Thoracic aorta (tissue), 2 donors: ENCODE measurements around the gene IER5L. TPM values are rescaled to one million over a fixed set of nuclear protein-coding genes. Genes with fewer than 3 reads are reported as not detected.
A peak's percentile ranks its signal among the peaks of the same experiment; 100 is the strongest.
"Not testable (repeated sequence)": the region's sequence is repeated elsewhere in the genome, so short reads cannot be mapped to it uniquely, and the experiment has no call there.

Experiments
- ATAC-seq: fragments of 150-250 bp; one replicate; pipeline ENCODE4 v1.8.0; 2017; ENCODE audit warnings: low read depth; ENCODE audit not compliant: insufficient number of reproducible peaks, low FRiP score
- DNase-seq: peaks from one replicate; pipeline ENCODE4 v3.0.0-alpha.2; 2020; ENCODE audit warnings: low spot score
- H3K27ac ChIP-seq, 2 donors: fragments of 200-600 bp; sonication (generic); 1 replicate in 1 of 2; 2 replicates in 1 of 2; pipeline ENCODE4 v1.5.1; 2016; ENCODE audit warnings: mild to moderate bottlenecking in 2 of 2, moderate library complexity in 2 of 2
- H3K27me3 ChIP-seq: fragments of 200-600 bp; sonication (generic); replicated peaks from 2 replicates; pipeline ENCODE4 v1.6.0; 2016; ENCODE audit warnings: mild to moderate bottlenecking; ENCODE audit not compliant: insufficient read depth
- H3K36me3 ChIP-seq: fragments of 200-600 bp; sonication (generic); one replicate; pipeline ENCODE4 v1.5.1; 2016
- H3K4me1 ChIP-seq, 2 donors: fragments of 200-600 bp; sonication (generic); 1 replicate in 1 of 2; 2 replicates in 1 of 2; pipeline versions ENCODE4 v1.5.1 to v1.6.0; 2016; ENCODE audit warnings: low read depth in 2 of 2, mild to moderate bottlenecking in 1 of 2; ENCODE audit not compliant: control insufficient read depth in 1 of 2
- H3K4me3 ChIP-seq: fragments of 200-600 bp; sonication (generic); 2 replicates; pipeline ENCODE4 v1.5.1; 2016; ENCODE audit warnings: mild to moderate bottlenecking
- H3K9me3 ChIP-seq: fragments of 200-600 bp; sonication (generic); 2 replicates; pipeline ENCODE4 v1.5.1; 2016
- CTCF ChIP-seq: fragments of 200-600 bp; sonication (generic); IDR thresholded peaks from one replicate; pipeline ENCODE4 v1.5.1; 2019; ENCODE audit warnings: antibody characterized with exemption
- total RNA-seq, 2 donors: library from RNA; depleted of rRNA; stranded (reverse); fragments of >200 nt; gene quantifications; one replicate each; pipeline versions ENCODE4 v1.1.0 to v1.2.3, GENCODE V29; 2016

The IER5L gene
- total RNA-seq, 2 donors from 2014 or later = 65.4 to 81.2 TPM

DNA sequence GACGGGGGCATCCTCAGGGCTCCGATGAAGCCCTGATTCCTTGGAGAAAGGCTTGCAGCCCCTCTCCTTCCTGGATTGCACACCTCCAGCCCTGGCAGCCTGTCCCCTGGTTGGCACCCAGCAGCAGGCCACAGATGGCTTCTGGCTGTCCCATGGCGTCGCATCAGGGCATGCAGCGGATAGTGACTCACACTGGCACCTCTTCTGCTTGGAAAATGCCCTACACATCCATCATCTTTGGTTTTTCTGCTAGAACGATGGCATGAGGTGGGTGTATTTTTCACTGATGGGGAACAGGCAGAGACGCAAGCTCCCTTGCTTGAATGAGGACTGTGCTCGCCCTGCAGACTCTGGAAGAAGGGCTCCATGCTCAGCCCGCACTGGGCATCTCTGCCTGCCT is 23.2 kb upstream of the IER5L start:
- ATAC-seq = no peak
- Histone ChIP-seq H3K36me3 (no peaks in the 10 kb centered on the region), H3K27ac (no peak overlapping the region)

DNA sequence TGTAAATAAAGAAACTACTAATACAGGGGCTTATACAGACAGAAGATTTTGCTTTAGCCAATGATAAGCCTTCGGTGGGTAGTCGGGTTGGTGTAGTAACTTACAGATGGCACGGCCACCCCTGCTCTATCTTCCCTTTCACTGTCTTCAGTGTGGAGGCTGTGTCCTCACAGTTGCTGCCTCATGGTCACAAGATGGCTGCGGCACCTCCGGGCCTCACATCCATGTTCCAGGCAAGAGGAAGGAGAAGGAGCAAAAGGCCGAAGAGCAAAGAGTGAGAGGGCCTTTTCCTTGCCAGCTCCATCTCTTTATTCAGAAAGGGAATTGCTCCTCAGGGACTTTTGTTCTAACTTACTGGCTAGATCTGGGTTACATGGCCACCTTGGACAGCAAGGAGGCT is 22.2 kb upstream of the IER5L start:
- Histone ChIP-seq H3K9me3 (no peaks in the 10 kb centered on the region), H3K4me3 (no peak overlapping the region), H3K27ac (no peak overlapping the region), H3K27me3 (no peaks in the 10 kb centered on the region), H3K36me3 (no peaks in the 10 kb centered on the region), H3K4me1 (peaks cover 3 to 16% of the 10 kb centered on the region in 2 donors)
- ATAC-seq (no peak), DNase-seq (no peak)
- no peak for TF ChIP-seq CTCF

More for the DNA sequence above, 23.2 kb upstream of the IER5L start:
- Histone ChIP-seq H3K27me3 (no peaks in the 10 kb centered on the region), H3K4me3 (no peak overlapping the region), H3K4me1 (peaks cover 3 to 16% of the 10 kb centered on the region in 2 donors), H3K9me3 (no peaks in the 10 kb centered on the region)
- no peak for TF ChIP-seq CTCF
- DNase-seq = no peak

DNA sequence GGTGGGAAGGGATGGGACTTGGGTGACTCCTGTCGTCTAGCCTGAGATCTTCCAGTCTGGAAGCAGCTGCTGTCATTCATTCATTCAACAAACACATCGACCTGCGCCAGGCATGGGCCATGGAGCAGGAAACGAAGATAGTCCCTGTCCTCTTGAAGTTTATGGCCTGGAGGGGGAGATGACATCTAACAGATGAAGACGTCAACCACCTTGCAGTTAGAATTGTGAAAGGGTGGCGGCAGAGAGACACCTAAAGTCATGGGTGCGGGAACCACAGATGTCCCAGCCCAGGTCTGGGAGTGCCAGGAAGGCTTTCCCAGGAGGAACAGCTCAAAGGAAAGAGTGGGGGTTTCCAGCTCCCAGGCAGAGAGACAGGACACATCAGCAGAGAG is 21.0 kb upstream of the IER5L start:
- Histone ChIP-seq H3K27ac (no peak overlapping the region), H3K4me1 (peaks cover 3 to 16% of the 10 kb centered on the region in 2 donors), H3K27me3 (no peaks in the 10 kb centered on the region), H3K9me3 (no peaks in the 10 kb centered on the region), H3K4me3 (no peak overlapping the region), H3K36me3 (no peaks in the 10 kb centered on the region)
- TF ChIP-seq CTCF = no peak
- DNase-seq (no peak), ATAC-seq (no peak)

DNA sequence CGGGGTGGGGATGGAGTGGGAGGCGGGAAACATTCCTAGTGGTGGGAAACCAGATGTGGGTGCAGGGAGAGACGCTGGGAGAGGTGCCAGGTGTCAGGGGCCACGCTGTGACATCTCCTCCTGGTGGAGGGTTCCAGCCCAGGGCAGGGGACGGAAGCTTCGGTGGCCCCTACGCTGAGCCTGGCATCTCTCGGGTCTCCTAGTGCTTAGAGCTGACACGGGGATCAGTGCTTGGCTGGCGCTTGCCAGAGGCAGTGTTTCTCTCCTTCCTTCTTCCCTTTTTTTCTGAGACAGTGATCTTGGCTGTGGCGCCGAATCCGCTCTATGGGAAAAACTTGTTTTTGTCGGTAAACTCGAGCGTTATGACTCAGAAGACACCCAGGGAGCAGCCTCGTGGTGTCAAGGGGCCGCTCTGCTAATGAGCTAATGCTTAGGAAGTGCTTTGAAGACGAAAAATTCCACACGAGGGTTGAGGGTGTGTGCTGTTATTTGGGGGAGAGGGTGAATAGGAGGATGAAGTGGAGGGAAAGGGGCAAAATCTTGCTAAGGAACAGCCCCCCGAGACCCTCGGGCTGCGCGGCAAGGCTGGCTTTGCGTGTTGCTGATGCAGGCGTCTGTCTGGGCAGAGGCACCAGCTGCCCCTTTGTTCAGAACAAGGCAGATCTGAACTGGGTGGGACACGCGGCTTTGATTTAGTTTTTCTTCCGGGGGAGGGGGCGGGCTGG is 20.4 kb upstream of the IER5L start:
- Histone ChIP-seq H3K9me3 (no peaks in the 10 kb centered on the region), H3K36me3 (no peaks in the 10 kb centered on the region), H3K27ac (peak overlapping the region; percentile 15 to 49), H3K4me1 (peaks cover 2 to 14% of the 10 kb centered on the region in 2 donors), H3K4me3 (peak overlapping the region; percentile 26), H3K27me3 (no peaks in the 10 kb centered on the region)
- no peak for TF ChIP-seq CTCF
- ATAC-seq = no peak
- DNase-seq = no peak

- Histone ChIP-seq H3K36me3 (no peaks in the 10 kb centered on the region), H3K9me3 (no peaks in the 10 kb centered on the region), H3K27ac (no peak overlapping the region), H3K4me1 (peaks cover 0 to 11% of the 10 kb centered on the region in 2 donors), H3K4me3 (peak overlapping the region; percentile 26), H3K27me3 (no peaks in the 10 kb centered on the region)
- ATAC-seq (no peak), DNase-seq (no peak)
- no peak for TF ChIP-seq CTCF
Measured at GRCh38 chr9:129197978-129198318, 19.9 kb upstream of the IER5L start.

GRCh38 chr9:129197045-129197444 is 19.0 kb upstream of the IER5L start:
- H3K27ac ChIP-seq, H3K27me3 ChIP-seq, ATAC-seq, H3K36me3 ChIP-seq, DNase-seq, H3K9me3 ChIP-seq, H3K4me3 ChIP-seq: not testable (repeated sequence)
- peaks cover 0 to 11% of the 10 kb centered on the region in 2 donors for H3K4me1 ChIP-seq
